Kidney (tissue), 14 donors: ENCODE data around the gene GRID1. TPM values are rescaled to one million over a fixed set of nuclear protein-coding genes. Genes with fewer than 3 reads are reported as not detected.

ENCODE experiments used
- DNase-seq, 5 donors: peaks; one replicate each; pipeline ENCODE4 v3.0.0-alpha.2; 2013 to 2020
- FAIRE-seq: peaks from 2 replicates; lab custom pipeline; 2012; peaks lifted over from hg19 to GRCh38; lab: Jason Lieb, UNC
- H3K27ac ChIP-seq, 2 donors: one replicate each; pipeline ENCODE4 v1.7.0; 2013; ENCODE audit warnings: low read depth in 2 of 2, low read length in 2 of 2, inconsistent platforms in 1 of 2
- H3K27me3 ChIP-seq: one replicate; pipeline ENCODE4 v1.7.1; 2013; ENCODE audit warnings: low read length, inconsistent platforms; ENCODE audit not compliant: control insufficient read depth, insufficient read depth
- H3K36me3 ChIP-seq, 3 donors: one replicate each; pipeline versions ENCODE4 v1.7.0 to v1.7.1; 2013; ENCODE audit warnings: low read length in 3 of 3, control low read depth in 1 of 3, inconsistent platforms in 1 of 3; ENCODE audit not compliant: insufficient read depth in 3 of 3, control insufficient read depth in 2 of 3
- H3K4me1 ChIP-seq, 3 donors: one replicate each; pipeline versions ENCODE4 v1.7.0 to v1.7.1; 2013; ENCODE audit warnings: low read length in 3 of 3, inconsistent platforms in 1 of 3, low read depth in 1 of 3; ENCODE audit not compliant: control insufficient read depth in 2 of 3, insufficient read depth in 2 of 3
- H3K4me3 ChIP-seq, 3 donors: one replicate each; pipeline versions ENCODE4 v1.7.0 to v1.8.1; 2013; ENCODE audit warnings: low read length in 3 of 3, control low read depth in 1 of 3, inconsistent platforms in 1 of 3
- H3K9ac ChIP-seq, 3 donors: one replicate each; pipeline versions ENCODE4 v1.7.0 to v1.7.1; 2013; ENCODE audit warnings: low read length in 3 of 3, control low read depth in 1 of 3, inconsistent platforms in 1 of 3
- H3K9me3 ChIP-seq, 3 donors: one replicate each; pipeline versions ENCODE4 v1.7.0 to v1.7.1; 2013; ENCODE audit warnings: low read length in 3 of 3, control low read depth in 1 of 3, inconsistent platforms in 1 of 3; ENCODE audit not compliant: control insufficient read depth in 2 of 3, insufficient read depth in 1 of 3
- intact Hi-C: fragments of 100-400 bp; cut with DNase I; formaldehyde crosslinking; loops from one replicate; pipeline ENCODE4 v1.11.1; 2022
- polyA plus RNA-seq: library from polyadenylated mRNA; stranded (reverse); fragments of 350-450 nt; fragmentation: Illumina TruSeq; extraction: RNeasy Lipid Tissue Mini Kit (QIAGEN cat#74804); gene quantifications from one replicate; pipeline ENCODE4 v1.2.3, GENCODE V29; 2014; ENCODE audit warnings: low read depth, low replicate concordance; ENCODE audit not compliant: insufficient read depth
- total RNA-seq: library from RNA; stranded (reverse); fragmentation: NEBNext Ultra II Directional; extraction: Animal tissue kit (Norgen Biotek cat#: 25700); gene quantifications from one replicate; pipeline ENCODE4 v1.2.1, GENCODE V29; 2021
- TF ChIP-seq, protein P1 (sequence below): IDR thresholded peaks from 3 replicates; pipeline ENCODE4 v1.5.1; 2012; ENCODE audit warnings: mild to moderate bottlenecking, moderate library complexity, borderline replicate concordance; ENCODE audit not compliant: insufficient read depth; ENCODE audit errors: extremely low read depth
- donor health status: control.
- donor health status: control.
- donor health status: control.
- donor health status: control.
- donor health status: control.
- donor health status: DM: yes; HTN: yes; CAD: no.
- donor health status: Normal renal cell carcinoma (clear cell type).

The GRID1 gene
- total and polyA plus RNA-seq, 2 donors from 2014 or later, result 0.37 to 1.4 TPM

DNA sequence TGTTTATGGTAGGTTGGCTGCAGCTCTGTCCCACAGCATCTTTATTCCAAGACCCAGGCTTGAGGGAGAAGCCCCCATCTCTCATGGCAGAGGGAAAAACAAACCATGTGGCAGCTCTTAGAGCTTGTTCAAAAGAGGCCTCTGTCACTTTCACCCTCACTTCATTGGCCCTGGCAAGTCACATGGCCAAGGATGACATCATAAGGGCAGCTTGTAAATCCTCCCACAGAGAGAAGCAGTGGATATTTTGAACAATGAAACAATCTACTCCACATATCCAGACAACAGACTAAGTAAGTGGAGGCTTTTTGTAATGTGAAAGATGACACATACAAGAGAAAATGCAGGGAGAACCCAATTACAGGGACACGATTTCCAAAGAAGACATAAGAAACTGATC is 108.1 kb downstream of the GRID1 start:
- Histone ChIP-seq H3K27me3 (peaks cover 2% of the 10 kb centered on the region), H3K4me1 (no peaks in the 10 kb centered on the region), H3K27ac (no peak overlapping the region), H3K9ac (no peak overlapping the region), H3K4me3 (no peak overlapping the region), H3K9me3 (no peaks in the 10 kb centered on the region), H3K36me3 (no peaks in the 10 kb centered on the region)
- FAIRE-seq, result no peak
- intact Hi-C loops, result no loop called here
- peak in 1 of 5 donors; percentile 3 for DNase-seq
- TF ChIP-seq, protein P1, sequence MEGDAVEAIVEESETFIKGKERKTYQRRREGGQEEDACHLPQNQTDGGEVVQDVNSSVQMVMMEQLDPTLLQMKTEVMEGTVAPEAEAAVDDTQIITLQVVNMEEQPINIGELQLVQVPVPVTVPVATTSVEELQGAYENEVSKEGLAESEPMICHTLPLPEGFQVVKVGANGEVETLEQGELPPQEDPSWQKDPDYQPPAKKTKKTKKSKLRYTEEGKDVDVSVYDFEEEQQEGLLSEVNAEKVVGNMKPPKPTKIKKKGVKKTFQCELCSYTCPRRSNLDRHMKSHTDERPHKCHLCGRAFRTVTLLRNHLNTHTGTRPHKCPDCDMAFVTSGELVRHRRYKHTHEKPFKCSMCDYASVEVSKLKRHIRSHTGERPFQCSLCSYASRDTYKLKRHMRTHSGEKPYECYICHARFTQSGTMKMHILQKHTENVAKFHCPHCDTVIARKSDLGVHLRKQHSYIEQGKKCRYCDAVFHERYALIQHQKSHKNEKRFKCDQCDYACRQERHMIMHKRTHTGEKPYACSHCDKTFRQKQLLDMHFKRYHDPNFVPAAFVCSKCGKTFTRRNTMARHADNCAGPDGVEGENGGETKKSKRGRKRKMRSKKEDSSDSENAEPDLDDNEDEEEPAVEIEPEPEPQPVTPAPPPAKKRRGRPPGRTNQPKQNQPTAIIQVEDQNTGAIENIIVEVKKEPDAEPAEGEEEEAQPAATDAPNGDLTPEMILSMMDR, result no peak

DNA sequence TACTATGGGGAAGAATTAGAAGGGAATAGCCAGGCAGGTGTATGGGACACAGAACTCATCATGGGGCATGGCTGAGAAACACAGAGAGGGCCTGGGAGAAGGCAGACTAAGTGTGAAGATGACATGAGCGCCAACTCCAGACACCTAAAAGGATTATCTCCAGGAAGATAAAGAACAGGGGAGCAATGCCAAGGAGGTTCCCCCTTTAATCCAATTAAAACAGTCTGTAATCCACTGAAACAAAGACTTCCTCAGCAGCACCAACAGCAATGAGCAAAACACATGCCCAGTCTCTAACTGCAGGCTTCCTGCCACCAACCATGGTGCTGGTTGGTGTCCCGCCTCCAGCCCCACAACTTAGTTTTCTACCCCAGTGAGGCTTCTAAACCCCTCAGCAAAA is 108.9 kb downstream of the GRID1 start:
- intact Hi-C loops, result no loop called here
- Histone ChIP-seq H3K4me3 (no peak overlapping the region), H3K4me1 (no peaks in the 10 kb centered on the region), H3K9ac (no peak overlapping the region), H3K9me3 (no peaks in the 10 kb centered on the region), H3K27ac (no peak overlapping the region), H3K36me3 (no peaks in the 10 kb centered on the region), H3K27me3 (no peaks in the 10 kb centered on the region)
- TF ChIP-seq, protein P1, result no peak
- no peak for FAIRE-seq
- no peak for DNase-seq

DNA sequence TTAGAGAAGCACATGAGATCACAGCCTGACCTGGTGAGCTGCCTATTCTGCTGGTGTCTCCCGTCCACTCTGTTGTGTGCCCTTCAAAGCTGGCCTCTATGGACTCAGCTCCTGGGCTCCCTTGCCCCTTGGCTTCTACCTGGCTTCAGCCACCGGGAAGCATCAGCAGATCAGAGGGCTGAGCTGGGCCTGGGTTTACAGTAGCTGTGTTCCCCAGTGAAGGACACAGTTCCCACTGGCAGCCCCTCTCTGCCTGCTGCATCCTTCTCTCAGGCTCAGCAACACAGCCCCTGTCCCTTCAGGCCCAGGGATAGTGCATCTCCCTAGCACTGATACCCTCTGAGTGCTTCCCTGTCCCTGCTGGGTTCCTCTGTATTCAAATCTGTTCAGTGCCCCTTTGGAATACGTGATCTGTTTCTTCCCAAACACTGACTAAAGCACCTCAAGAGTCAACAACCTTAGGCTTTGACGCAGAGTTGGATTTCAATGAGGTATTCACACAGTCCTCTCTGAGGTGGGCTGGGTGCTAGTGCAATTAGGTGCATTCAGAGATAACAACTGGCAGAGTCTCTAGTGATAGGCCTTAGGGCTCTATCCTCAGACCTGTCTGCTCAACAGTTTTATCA is 109.8 kb downstream of the GRID1 start:
- H3K4me3 ChIP-seq, result no peak overlapping the region
- H3K9me3 ChIP-seq, result no peaks in the 10 kb centered on the region
- H3K4me1 ChIP-seq, result no peaks in the 10 kb centered on the region
- intact Hi-C loops, result no loop called here
- FAIRE-seq, result no peak
- no peak overlapping the region for H3K27ac ChIP-seq
- DNase-seq, result no peak
- no peak overlapping the region for H3K9ac ChIP-seq
- H3K27me3 ChIP-seq, result no peaks in the 10 kb centered on the region
- no peaks in the 10 kb centered on the region for H3K36me3 ChIP-seq
- TF ChIP-seq, protein P1, result no peak
